Measurements from ENCODE around the gene TAS2R40. TPM values are rescaled to one million over a fixed set of nuclear protein-coding genes. Genes with fewer than 3 reads are reported as not detected.
"Not testable (repeated sequence)": the region's sequence is repeated elsewhere in the genome, so short reads cannot be mapped to it uniquely, and the experiment has no call there.

The TAS2R40 gene
- polyA plus RNA-seq, 4 donors = not detected

DNA sequence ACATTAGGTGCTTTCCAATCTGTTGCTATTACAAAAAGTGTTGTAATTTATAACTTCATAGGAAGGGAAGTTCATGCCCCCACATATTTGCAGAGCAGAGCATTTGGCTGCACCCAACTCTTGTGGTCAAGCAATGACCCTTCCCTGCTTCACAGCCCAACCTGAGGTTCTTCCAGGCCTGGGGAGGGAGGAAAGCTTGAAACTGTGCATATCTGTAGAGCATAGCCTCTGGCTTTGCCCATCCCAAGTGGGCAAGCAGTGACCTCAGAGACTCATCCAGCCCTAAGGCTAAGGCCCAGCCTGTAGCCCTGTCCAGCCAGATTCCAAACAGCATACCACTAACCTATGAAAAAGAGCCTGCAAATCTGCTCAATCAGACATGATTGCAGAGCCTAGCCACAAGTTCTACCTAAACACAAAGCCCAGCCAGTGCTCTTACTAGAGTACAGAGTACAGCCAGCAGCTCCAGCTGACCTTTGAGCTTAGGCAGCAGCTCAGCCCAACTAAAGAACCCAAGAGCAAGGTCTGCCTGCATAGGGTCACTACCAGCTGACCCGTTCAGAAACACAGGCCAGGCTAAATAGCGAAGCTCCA lies 27.0 kb downstream of the TAS2R40 start:
- no peak for DNase-seq (ENCODE audit: low read depth in 4 of 4, low spot score in 2 of 4)

DNA sequence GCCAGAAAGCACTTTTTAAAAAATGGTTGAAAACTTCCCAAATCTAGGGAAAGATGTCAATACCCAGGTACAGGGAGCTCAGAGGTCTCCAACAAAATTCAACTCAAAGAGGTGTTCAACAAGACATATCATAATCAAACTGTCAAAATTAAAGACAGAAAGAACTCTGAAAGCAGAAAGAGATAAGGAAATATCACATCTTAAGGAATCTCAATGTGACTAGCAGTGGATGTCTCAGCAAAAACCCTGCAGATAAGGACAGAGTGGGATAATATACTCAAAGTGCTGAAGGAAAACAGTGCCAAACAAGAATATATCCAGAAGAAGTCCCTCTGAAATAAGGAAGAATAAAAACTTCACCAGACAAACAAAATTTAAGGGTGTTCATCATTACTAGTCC lies 28.4 kb downstream of the TAS2R40 start:
- no peak for DNase-seq (ENCODE audit: low read depth in 4 of 4, low spot score in 2 of 4)

DNA sequence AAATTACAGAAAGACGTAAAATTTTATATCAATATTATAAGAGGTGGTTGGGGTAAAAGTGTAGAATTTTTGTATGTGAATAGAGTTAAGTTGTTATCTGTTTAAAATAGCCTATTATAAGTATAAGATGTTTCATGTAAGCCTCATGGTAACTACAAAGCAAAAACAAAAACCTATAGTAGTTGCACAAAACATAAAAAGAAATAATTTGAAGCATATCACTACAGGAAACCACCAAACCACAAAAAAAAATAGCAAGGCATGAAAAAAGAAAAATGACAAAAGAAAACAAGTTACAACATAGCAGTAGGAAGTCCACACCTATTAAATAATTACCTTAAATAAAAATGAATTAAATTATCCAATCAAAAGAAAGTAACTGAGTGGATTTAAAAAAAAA lies 29.0 kb downstream of the TAS2R40 start:
- no peak for DNase-seq (ENCODE audit: low read depth in 4 of 4, low spot score in 2 of 4)

DNA sequence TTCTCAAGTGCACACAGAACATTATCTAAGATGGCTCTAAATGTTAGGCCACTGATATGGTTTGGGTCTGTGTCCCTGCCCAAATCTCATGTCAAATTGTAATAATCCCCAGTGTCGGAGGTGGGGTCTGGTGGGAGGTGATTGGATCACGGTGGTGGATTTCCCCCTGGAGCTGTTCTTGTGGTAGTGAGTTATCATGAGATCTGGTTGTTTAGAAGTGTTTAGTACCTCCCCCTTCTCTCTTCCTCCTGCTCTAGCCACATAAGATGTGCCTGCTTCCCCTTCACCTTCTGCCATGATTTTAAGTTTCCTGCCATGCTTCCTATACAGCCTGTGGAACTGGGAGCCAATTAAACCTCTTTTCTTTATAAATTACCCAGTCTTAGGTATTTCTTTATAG lies 30.2 kb downstream of the TAS2R40 start:
- no peak for DNase-seq (ENCODE audit: low read depth in 4 of 4, low spot score in 2 of 4)

DNA sequence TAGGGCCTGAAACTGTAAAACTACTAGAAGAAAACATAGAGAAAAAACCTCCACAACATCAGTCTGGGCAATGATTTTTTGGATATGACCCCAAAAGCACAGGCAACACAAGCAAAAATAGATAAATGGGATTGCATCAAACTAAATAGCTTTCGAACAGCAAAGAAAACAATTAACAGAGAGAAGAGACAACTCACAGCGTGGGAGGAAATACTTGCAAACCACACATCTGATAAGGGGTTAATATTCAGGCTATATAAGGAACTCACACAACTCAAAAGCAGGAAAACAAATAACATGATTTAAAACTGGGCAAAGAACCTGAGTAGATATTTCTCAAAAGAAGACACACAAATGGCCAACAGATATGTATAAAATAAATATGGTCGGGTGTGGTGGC lies 33.7 kb downstream of the TAS2R40 start:
- DNase-seq (ENCODE audit: low read depth in 4 of 4, low spot score in 2 of 4) = no peak

DNA sequence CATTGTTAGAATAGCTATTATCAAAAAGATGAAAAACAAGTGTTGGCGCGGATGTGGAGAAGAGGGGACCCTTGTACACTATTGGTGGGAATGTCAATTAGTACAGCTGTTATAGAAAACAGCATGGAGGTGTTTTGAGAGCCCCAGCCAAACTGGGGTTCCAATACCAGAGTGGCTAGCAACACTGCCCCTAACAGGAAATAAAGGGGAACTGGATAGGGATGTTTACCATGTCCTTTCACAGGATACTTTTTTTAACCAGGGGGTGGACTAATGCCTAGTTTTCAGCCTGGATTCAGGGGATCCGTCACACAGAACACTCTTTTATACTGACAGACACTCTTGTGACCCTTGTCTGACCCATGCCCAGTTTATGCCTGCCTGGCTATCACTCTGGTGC lies 34.5 kb downstream of the TAS2R40 start:
- no peak for DNase-seq (ENCODE audit: low read depth in 4 of 4, low spot score in 2 of 4)

DNA sequence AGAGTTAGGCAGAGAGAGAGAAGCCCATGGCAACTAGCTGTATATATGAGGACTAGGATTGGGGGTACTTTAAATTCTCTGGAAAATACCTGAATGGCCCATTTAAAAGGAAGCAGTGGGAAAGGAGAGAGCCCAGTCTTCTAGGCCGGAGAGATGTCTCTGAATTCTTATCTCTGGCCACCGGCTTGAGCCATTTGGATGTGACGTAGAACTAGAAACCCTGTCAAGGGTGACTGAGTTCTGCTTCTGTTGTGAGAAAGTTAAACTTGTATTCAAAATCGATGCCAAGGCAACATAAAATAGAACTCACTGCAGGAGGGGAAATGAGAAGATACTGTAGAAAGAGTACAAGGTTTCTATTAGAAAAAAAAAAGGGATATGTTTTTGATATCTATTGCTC lies 35.1 kb downstream of the TAS2R40 start:
- DNase-seq (ENCODE audit: low read depth in 4 of 4, low spot score in 2 of 4) = no peak

DNA sequence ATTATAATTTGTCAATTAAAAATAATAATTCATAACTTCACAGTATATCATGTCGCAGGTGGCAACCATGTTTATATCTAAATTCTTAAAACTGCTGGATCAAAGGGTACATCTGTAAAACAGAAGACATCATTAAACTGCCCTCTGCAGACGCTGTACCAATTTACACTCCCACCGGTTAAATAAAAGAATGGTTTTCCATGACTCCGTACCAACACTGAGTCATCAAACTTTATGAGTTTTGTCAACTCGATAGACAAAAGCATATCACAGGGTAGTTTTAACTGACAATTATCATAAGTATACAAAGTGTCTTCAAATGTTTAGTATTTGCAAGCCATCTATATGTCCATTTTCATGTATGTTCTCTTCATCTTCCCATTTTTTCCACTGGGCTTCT lies 35.7 kb downstream of the TAS2R40 start:
- no peak for DNase-seq (ENCODE audit: low read depth in 4 of 4, low spot score in 2 of 4)

DNA sequence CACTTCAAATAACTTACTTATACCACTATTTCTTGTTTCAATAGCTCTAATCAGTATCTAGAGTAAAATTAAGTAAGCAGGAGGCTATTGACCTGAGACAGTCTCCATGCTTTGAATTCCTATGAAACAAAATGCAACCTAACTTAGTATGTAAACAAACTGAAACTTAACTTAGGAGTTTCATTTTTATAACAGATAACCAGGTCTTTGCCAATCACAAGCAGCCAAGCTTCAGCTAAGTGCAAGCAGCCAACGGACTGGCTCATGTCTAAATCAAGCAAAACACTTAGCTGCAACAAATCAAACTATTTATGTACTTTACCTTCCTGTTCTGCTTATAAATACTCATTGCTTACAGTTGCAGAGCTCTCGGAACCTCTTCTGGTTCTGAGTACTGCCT lies 37.0 kb downstream of the TAS2R40 start:
- DNase-seq (ENCODE audit: low read depth in 4 of 4, low spot score in 2 of 4) = no peak

DNA sequence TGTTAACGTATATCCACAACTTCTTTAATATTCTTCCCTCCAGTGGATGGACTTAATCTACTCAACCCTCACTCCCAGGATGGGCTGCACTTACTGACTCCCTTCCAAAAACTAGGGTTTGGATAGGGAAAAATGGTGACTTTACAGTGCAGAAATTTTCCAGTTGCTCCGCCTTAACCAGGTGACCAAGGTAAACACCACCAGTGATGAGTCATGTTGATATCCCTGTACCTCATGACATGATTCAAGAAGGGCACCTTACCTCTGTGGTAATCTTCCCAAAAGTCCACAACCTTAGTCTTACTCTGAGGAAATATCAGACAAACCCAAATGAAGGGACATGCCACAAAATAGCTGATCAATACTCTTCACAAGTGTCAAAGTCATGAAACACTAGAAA lies 37.9 kb downstream of the TAS2R40 start:
- no peak for DNase-seq (ENCODE audit: low read depth in 4 of 4, low spot score in 2 of 4)

DNA sequence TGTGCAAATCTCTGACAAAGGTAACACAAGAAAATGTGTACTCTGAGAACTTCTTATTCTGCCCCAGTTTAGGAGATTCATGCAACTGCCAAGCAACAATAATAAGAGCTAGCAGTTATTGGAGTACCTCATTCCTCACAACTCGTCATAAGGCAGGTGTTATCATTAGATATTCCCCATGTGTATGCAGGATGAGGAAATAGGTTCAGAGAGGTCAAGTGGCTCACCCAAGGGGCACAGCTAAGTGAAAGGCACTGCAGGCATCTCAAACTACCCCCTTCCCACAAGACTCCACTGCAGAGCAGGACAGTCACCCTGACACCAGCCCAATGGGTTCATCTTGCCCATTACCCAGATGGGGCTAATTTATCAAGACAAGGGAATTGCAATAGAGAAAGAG lies 40.1 kb downstream of the TAS2R40 start:
- DNase-seq (ENCODE audit: low read depth in 4 of 4, low spot score in 2 of 4) = no peak

DNA sequence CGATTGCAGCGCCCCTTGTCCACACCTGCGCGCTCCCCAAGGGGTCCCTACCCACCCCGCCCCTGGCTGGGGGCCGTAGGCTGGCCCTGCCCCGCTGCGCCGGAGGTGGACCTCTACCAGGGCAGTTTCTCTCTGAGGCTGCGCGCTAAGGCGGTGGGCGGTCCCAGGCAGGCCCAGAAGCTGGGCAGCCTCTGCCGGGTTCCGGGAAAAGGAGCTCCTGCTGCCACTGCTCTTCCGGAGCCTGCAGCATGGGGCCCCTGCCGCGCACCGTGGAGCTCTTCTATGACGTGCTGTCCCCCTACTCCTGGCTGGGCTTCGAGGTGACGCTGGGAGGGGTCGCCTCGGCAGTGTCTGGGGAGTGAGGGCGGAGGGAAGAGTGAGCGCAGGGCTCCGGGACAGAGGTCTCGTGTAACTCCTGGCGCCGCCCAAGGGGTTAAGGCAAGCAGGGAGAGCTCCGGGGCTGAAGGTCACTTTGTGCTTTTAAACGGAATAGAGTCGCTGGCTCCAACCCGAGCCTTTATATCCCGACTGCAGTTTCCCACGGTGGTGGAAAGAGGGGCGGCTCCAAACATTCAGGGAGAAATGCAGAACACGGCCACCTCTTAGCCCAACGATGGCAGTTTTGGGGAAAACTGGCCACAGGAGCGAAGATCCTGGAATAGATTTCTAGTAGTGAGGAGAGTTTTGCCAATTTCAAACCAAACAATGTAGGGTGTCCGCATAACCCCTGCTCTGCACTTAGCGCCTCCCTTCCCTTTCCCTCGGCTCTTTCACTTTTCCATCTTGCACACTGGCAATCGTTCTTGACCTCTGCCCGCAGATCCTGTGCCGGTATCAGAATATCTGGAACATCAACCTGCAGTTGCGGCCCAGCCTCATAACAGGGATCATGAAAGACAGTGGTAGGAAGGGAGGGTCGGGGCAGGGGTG lies 41.7 kb downstream of the TAS2R40 start, which contains the start of gene GSTK1:
TSS of gene GSTK1 (plus strand) at position 176 of the 930 bp plus-strand sequence. CDS start at position 249, 73 bp downstream.
- peak in 1 of 4 donors; percentile 59 for DNase-seq (ENCODE audit: low read depth in 4 of 4, low spot score in 2 of 4)

DNA sequence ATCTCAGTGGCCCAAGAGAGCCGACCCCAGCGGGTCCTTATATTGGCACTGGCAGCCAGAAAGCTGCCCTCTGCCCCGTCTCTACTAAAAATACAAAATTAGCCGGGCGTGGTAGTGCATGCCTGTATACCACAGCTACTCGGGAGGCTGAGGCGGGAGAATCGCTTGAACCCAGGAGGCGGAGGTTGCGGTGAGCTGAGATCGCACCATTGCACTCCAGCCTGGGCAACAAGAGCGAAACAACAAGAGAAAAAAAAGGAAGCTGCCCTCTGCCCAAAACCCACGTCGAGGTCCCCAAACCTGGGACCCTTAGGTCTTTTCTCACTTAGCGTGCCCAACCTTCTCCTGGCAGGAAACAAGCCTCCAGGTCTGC lies 42.3 kb downstream of the TAS2R40 start:
- not testable (repeated sequence) for DNase-seq (ENCODE audit: low read depth in 4 of 4, low spot score in 2 of 4)

DNA sequence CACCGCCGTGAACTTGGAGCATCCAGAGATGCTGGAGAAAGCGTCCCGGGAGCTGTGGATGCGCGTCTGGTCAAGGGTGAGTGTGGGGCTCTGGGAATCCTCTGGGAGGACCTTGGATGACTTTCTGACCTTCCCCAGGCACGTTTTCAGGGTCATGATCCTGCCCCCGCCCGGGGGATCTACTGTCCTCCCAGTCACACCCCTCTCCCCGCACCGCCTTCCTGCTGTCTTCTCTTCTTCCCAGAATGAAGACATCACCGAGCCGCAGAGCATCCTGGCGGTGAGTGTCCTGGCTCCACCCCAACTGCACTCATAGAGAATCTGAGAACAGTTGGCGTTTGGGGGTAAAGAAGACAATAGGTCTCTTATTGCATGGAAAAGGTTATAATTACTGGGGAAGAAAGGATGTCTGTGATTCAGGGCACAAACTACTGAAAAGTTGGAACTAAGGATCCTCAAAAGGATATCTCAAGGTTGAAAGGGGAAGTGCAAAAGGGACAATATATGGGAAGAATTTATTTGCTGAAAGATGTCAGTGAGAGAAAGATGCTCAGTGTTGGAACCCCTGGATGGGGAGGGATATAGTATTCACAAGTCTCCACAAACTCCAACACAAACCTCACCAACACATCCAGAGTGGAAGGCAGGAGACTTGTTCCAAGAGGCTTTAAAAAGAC lies 43.3 kb downstream of the TAS2R40 start:
- DNase-seq (ENCODE audit: low read depth in 4 of 4, low spot score in 2 of 4) = no peak

DNA sequence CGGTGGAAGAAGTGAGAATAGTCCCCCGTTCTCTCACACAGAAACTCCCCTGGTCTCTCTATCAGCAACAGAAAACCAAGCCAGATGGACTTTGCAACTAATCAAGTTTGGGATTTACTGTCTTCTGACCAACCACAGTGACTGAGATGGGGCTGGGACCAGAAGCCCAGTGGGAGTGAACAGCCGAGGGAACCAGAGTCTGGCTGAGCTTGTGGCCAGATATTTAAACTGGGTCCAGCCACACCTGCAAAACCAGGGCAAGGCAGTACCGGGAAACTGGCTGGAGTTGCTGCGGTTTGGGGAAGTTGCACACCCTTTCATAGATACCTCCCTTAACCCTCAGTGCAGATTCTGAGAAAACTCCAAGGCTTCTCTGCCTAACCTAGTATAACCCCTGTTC lies 47.4 kb downstream of the TAS2R40 start:
- no peak for DNase-seq (ENCODE audit: low read depth in 4 of 4, low spot score in 2 of 4)

DNA sequence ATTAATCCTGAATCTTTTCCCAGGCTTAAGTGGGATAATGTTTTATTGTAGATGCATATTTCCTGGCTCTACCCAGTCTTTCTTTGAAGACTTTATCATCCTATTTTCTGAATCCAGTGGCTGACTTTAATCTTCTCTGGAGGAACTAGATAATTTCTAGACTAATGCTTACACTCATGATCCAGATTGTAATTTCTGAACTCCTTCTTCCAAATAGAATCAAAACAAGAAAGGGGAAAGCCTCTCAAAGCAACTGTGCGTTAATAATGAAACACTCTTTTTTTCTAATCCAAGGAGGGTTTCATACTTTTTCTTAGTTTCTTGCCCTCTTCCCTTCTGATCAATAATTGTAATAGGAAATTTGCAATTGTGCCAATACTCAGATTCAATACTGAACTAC lies 49.4 kb downstream of the TAS2R40 start:
- no peak for DNase-seq (ENCODE audit: low read depth in 4 of 4, low spot score in 2 of 4)

Other genes with a start within 250 kb of the TAS2R40 start
- gene OR9A2, start 194.9 kb upstream of the TAS2R40 start, polyA plus RNA-seq (ENCODE audit: insufficient read length in 4 of 4) = not detected
- not detected for gene OR6V1, start 169.7 kb upstream of the TAS2R40 start, polyA plus RNA-seq (ENCODE audit: insufficient read length in 4 of 4)
- gene PIP, start 90.0 kb upstream of the TAS2R40 start, polyA plus RNA-seq (ENCODE audit: insufficient read length in 4 of 4) = not detected
- not detected for gene TAS2R39, start 38.6 kb upstream of the TAS2R40 start, polyA plus RNA-seq (ENCODE audit: insufficient read length in 4 of 4)
- gene GSTK1, start 41.4 kb downstream of the TAS2R40 start, polyA plus RNA-seq (ENCODE audit: insufficient read length in 4 of 4) = 100 to 1,000 TPM; 194 to 231 (median 210) TPM
- gene TMEM139, start 62.9 kb downstream of the TAS2R40 start, polyA plus RNA-seq (ENCODE audit: insufficient read length in 4 of 4) = 10 to 100 TPM; 53.2 to 74.8 (median 63.0) TPM
- gene CASP2, start 66.3 kb downstream of the TAS2R40 start, polyA plus RNA-seq (ENCODE audit: insufficient read length in 4 of 4) = 10 to 100 TPM; 42.5 to 61.9 (median 53.3) TPM
- under 1 TPM; 0.05 to 0.17 (median 0.14) TPM for gene CLCN1, start 94.1 kb downstream of the TAS2R40 start, polyA plus RNA-seq (ENCODE audit: insufficient read length in 4 of 4)
- 1 to 10 TPM; 2.2 to 2.7 (median 2.4) TPM for gene FAM131B, start 140.7 kb downstream of the TAS2R40 start, polyA plus RNA-seq (ENCODE audit: insufficient read length in 4 of 4)
- 100 to 1,000 TPM in 2 of 4 donors, 10 to 100 TPM in 2; 61.8 to 112 (median 96.6) TPM for gene ZYX, start 159.3 kb downstream of the TAS2R40 start, polyA plus RNA-seq (ENCODE audit: insufficient read length in 4 of 4)
- gene EPHA1, start 186.8 kb downstream of the TAS2R40 start, polyA plus RNA-seq (ENCODE audit: insufficient read length in 4 of 4) = 10 to 100 TPM; 16.3 to 20.4 (median 18.9) TPM
- gene TAS2R60, start 221.4 kb downstream of the TAS2R40 start, polyA plus RNA-seq (ENCODE audit: insufficient read length in 4 of 4) = not detected